ENCODE data around the gene RAD51B.
A peak's percentile ranks its signal among the peaks of the same experiment; 100 is the strongest.
"Not testable (repeated sequence)": the region's sequence is repeated elsewhere in the genome, so short reads cannot be mapped to it uniquely, and the experiment has no call there.

RAD51B gene

GRCh38 chr14:68099495-68100045 lies 280.0 kb downstream of the RAD51B start:
- no peak for DNase-seq (ENCODE audit: low spot score)
- H3K27ac ChIP-seq: no peak overlapping the region
- POLR2A ChIA-PET (ENCODE audit: low non-redundant PET): no interaction called here
- CTCF ChIA-PET: no interaction called here
- no peak for TF ChIP-seq CTCF (conservative IDR thresholded peaks at IDR 0.05; ENCODE audit: low read depth)

- DNase-seq (ENCODE audit: low spot score); H3K27ac ChIP-seq; POLR2A ChIA-PET (ENCODE audit: low non-redundant PET); CTCF ChIA-PET: not testable (repeated sequence)
Measured at GRCh38 chr14:68101715-68102301, 282.2 kb downstream of the RAD51B start.

GRCh38 chr14:68103853-68104252 lies 284.3 kb downstream of the RAD51B start:
- CTCF ChIA-PET: no interaction called here
- no peak overlapping the region for H3K27ac ChIP-seq
- DNase-seq (ENCODE audit: low spot score): no peak
- no peak for TF ChIP-seq CTCF (conservative IDR thresholded peaks at IDR 0.05; ENCODE audit: low read depth)
- POLR2A ChIA-PET (ENCODE audit: low non-redundant PET): no interaction called here

GRCh38 chr14:68104518-68104917 lies 284.9 kb downstream of the RAD51B start:
- DNase-seq (ENCODE audit: low spot score): peak; percentile 32

GRCh38 chr14:68105816-68106215 lies 286.2 kb downstream of the RAD51B start:
- POLR2A ChIA-PET (ENCODE audit: low non-redundant PET): no interaction called here
- TF ChIP-seq CTCF (conservative IDR thresholded peaks at IDR 0.05; ENCODE audit: low read depth): no peak
- H3K27ac ChIP-seq: no peak overlapping the region
- DNase-seq (ENCODE audit: low spot score): no peak
- CTCF ChIA-PET: interaction anchor here (0.6 to 0.7 kb wide), 2 partner anchors 224 to 676 kb away, joined by 3 read pairs; no protein-coding TSS in a partner anchor

More at GRCh38 chr14:68104518-68104917, 284.9 kb downstream of the RAD51B start:
- ChIA-PET CTCF (no interaction called here), POLR2A (ENCODE audit: low non-redundant PET) (no interaction called here)
- TF ChIP-seq CTCF (conservative IDR thresholded peaks at IDR 0.05; ENCODE audit: low read depth): no peak
- no peak overlapping the region for H3K27ac ChIP-seq

GRCh38 chr14:68106456-68106855 lies 286.9 kb downstream of the RAD51B start:
- POLR2A ChIA-PET (ENCODE audit: low non-redundant PET): no interaction called here
- CTCF ChIA-PET: no interaction called here

More at GRCh38 chr14:68106456-68106855, 286.9 kb downstream of the RAD51B start:
- no peak for DNase-seq (ENCODE audit: low spot score)
- no peak for TF ChIP-seq CTCF (conservative IDR thresholded peaks at IDR 0.05; ENCODE audit: low read depth)
- no peak overlapping the region for H3K27ac ChIP-seq

All from RWPE1 (cell line).